Fibroblast of the aortic adventitia (primary cell): ENCODE data around the gene STARD9. TPM values are rescaled to one million over a fixed set of nuclear protein-coding genes. Genes with fewer than 3 reads are reported as not detected.

Experiments
- DNase-seq: peaks from one replicate; pipeline ENCODE4 v3.0.0-alpha.2; 2010; ENCODE audit warnings: low read depth
- H3K4me3 ChIP-seq: 2 replicates; pipeline ENCODE4 v1.5.1; 2011; ENCODE audit warnings: low read depth, mild to moderate bottlenecking, control low read depth, low read length, moderate library complexity
- CTCF ChIP-seq: IDR thresholded peaks from 2 replicates; pipeline ENCODE4 v1.5.1; 2011; ENCODE audit warnings: mild to moderate bottlenecking, low read length, control low read depth, inconsistent platforms; ENCODE audit not compliant: insufficient read depth
- total RNA-seq: library from RNA; depleted of rRNA; stranded (reverse); fragments of >200 nt; gene quantifications from 2 replicates; pipeline ENCODE4 v1.2.3, GENCODE V29; 2012; ENCODE audit warnings: low replicate concordance

STARD9 gene
- total RNA-seq, 1 donor, result 8.0 TPM

- H3K4me3 ChIP-seq, result no peak overlapping the region
- no peak for DNase-seq
- TF ChIP-seq CTCF, result no peak
Observed at GRCh38 chr15:42716626-42717025, 141.2 kb downstream of the STARD9 start.

- TF ChIP-seq CTCF, result no peak
- no peak for DNase-seq
- no peak overlapping the region for H3K4me3 ChIP-seq
Observed at GRCh38 chr15:42719043-42719442, 143.6 kb downstream of the STARD9 start.

- no peak for TF ChIP-seq CTCF
- no peak overlapping the region for H3K4me3 ChIP-seq
- no peak for DNase-seq
Observed at GRCh38 chr15:42720071-42720470, 144.7 kb downstream of the STARD9 start.

- no peak for TF ChIP-seq CTCF
- DNase-seq, result no peak
- H3K4me3 ChIP-seq, result no peak overlapping the region
Observed at GRCh38 chr15:42721016-42721415, 145.6 kb downstream of the STARD9 start.

- no peak overlapping the region for H3K4me3 ChIP-seq
- no peak for DNase-seq
- no peak for TF ChIP-seq CTCF
Observed at GRCh38 chr15:42721916-42722315, 146.5 kb downstream of the STARD9 start.

GRCh38 chr15:42723068-42723467, 147.7 kb downstream of the STARD9 start:
- no peak overlapping the region for H3K4me3 ChIP-seq
- peak; percentile 14 for TF ChIP-seq CTCF
- DNase-seq, result no peak

GRCh38 chr15:42724276-42724675, 148.9 kb downstream of the STARD9 start:
- H3K4me3 ChIP-seq, result no peak overlapping the region
- no peak for DNase-seq
- no peak for TF ChIP-seq CTCF
